NCI-H446 (cell line): ENCODE results near the gene PPTC7.
A peak's percentile ranks its signal among the peaks of the same experiment; 100 is the strongest.
"Not testable (repeated sequence)": the region's sequence is repeated elsewhere in the genome, so short reads cannot be mapped to it uniquely, and the experiment has no call there.

Experiments used
- DNase-seq, 2 experiments: peaks; one replicate each; lab custom pipeline; 2025; lab: John Stamatoyannopoulos, UW

The PPTC7 gene

GRCh38 chr12:110583137-110584059, at the start of gene PPTC7:
PPTC7 (minus strand) TSS chr12:110583318; CDS start chr12:110583031, 287 bp downstream.
- peak; percentile 92 to 98 for DNase-seq

GRCh38 chr12:110627500-110628195, 44.5 kb upstream of the PPTC7 start:
- no peak for DNase-seq

DNA sequence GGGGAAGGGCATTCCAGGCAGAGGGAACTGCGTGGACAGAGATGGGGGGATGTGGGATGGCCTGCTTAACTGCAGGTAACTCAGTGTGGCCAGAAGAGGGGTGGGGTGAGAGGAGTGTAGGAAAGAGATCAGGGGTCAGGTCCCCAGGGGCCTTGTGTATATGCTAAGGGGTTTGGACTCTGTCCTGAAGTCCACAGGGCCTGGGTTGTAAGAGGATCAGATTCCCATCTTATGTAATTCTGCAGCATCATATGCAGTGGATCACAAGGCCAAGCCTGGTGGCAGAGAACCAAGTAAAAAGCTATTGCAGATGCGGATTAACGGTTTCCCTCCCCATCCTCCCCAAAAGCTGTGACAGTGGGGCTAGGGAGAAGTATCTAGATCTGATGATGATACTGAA, 39.5 kb upstream of the PPTC7 start:
- DNase-seq, result no peak

DNA sequence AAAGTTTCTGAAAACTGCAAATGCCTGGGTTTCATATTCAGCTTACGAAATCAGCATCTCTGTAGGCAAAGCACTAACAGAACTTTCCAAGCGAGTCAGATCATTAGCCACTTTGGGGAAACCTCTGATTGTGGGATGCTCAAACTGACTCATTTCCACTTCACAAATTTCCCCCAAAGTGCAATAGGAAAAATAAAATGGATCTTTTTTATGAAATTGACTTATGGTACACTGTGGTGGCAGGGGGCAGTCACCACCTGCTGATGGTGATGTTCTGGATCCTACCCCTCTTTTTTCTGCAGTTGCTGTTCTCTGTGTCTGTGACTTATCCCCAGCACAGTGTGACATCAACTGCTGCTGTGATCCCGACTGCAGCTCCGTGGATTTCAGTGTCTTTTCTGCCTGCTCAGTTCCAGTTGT, 36.4 kb upstream of the PPTC7 start:
- no peak for DNase-seq

- DNase-seq, result no peak
Measured at GRCh38 chr12:110616471-110617115, 33.5 kb upstream of the PPTC7 start.

GRCh38 chr12:110615171-110615570, 32.1 kb upstream of the PPTC7 start:
- no peak for DNase-seq

DNA sequence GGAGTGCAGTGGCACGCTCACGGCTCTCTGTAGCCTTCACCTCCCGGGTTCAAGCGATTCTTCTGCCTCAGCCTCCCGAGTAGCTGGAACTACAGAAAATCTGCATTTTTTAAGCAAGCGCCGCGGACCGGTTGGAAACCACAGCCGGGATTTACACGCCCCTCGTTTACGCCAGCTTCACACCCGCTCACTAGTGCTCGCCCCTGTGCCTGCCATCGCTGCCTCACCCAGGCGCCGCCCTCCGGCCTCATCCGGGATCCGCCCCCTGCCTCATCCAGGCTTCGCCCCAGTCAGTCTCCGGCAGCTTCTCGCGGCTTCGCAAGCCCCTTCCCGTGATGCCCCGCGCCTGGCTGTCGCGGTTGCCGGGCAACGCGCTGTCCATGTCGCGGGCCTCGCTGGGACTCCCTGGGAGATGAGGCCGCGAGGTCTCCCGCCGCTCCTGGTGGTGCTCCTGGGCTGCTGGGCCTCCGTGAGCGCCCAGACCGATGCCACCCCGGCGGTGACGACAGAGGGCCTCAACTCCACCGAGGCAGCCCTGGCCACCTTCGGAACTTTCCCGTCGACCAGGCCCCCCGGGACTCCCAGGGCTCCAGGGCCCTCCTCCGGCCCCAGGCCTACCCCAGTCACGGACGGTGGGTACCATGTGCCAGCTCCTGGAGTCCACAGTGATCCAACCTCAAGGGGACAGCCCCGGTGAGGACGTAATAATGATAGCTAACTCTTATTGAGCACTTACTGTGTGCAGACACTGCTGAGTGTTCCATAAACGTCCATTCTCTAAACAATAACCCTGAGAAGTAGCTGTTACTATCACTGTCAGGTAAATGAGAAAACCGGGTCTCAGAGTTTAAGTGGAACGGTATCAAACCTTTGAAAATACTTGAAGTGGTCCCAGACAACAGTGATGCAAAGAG, 30.9 kb upstream of the PPTC7 start, which contains the start of gene TCTN1:
Gene TCTN1 (plus strand): TSS at position 359 of the 914 bp plus-strand sequence. CDS start 54 bp downstream, at position 413.
- peak; percentile 57 to 94 for DNase-seq

DNA sequence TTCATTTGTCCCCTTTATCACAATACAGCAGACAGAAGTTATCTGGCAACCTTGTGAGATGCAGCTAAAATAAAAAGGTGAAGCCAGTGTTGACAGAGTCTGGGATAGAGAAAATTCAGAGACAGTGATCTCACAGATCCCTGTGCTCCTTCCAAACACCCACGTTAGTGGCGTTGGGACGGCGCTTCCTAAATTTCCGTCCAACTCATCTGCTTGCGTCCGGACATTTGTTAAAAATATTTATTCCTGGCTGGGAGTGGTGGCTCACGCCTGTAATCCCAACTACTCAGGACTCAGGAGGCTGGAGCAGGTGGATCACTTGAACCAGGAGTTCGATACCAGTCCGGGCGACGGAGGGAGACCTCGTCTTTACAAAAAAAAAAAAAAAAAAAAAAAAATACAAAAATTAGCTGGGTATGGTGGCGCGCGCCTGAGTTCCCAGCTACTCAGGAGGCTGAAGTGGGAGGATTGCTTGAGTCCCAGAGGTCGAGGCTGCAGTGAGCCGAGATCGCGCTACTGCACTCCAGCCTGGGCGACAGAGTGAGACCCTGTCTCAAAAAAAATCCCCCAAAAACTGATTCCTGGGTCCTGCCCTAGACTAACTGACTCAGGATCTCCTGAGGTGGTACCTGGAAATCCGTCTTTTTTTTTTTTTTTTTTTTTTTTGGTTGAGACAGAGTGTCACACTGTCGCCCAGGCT, 30.1 kb upstream of the PPTC7 start:
- no peak for DNase-seq

GRCh38 chr12:110606253-110606611, 23.1 kb upstream of the PPTC7 start:
- DNase-seq, result no peak

- peak; percentile 4 to 67 for DNase-seq
Measured at GRCh38 chr12:110602085-110602814, 19.1 kb upstream of the PPTC7 start.

GRCh38 chr12:110600254-110600653, 17.1 kb upstream of the PPTC7 start:
- peak; percentile 14 to 50 for DNase-seq

DNA sequence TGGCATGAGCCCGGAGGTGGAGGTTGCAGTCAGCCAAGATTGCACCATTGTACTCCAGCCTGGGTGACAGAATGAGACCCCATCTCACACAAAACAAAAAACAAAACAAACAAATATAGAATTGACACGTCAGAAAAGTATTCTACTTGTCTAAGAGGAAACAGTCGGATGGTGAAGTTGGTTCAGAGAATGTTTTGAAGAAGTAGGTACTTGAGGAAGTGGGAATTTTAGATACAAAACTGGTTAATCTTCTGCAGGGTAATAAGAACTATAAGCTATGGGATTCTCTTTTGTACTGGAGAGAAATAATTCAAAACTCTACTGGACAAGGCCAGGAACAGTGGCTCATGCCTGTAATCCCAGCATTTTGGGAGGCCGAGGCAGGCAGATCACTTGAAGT, 16.2 kb upstream of the PPTC7 start:
- DNase-seq, result no peak

DNA sequence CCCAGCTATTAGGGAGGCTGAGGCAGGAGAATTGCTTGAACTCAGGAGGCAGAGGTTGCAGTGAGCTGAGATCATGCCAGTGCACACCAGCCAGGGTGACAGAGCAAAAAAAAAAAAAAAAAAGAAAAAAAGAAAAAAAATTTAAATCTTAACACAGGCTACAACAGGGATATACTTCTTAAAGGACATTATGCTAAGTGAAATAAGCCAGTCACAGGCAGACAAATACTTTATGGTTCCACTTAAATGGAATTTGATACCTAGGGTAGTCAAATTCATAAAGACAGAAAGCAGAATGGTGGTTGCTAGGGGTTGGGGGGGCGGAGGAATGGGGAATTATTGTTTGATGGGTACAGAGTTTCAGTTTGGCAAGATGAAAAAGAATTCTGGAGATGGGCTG, 14.8 kb upstream of the PPTC7 start:
- no peak for DNase-seq

GRCh38 chr12:110592919-110593318, 9.8 kb upstream of the PPTC7 start:
- not testable (repeated sequence) for DNase-seq

GRCh38 chr12:110592078-110592477, 9.0 kb upstream of the PPTC7 start:
- no peak for DNase-seq

DNA sequence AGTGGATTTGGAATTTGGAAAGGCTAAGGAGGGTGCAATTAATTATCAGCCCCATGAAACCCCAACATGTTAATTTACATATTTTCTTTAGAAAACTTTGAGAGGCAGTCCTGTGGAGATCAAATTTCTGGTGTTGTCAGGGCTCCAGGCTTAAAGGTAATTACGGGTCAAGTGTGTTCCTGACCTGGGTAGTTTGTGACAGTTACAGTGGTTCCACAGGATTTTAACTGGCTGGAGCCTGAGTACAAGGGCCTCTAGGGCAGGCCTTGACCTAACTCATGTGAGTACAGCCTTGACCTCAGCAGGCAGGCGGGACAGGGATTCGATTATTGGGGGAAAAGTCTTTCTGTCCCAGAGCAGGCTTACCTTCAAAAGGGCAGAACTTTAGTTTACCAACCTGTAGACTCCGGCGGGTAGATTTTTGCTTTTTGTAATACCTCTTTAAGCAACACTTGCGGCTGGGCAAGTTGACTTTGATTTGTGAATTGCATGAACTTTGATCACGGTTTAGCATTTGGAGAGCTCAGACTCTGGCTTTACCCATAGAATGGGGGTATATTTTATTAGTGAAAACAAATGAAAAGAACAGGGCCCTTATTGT, 8.4 kb upstream of the PPTC7 start:
- no peak for DNase-seq

DNA sequence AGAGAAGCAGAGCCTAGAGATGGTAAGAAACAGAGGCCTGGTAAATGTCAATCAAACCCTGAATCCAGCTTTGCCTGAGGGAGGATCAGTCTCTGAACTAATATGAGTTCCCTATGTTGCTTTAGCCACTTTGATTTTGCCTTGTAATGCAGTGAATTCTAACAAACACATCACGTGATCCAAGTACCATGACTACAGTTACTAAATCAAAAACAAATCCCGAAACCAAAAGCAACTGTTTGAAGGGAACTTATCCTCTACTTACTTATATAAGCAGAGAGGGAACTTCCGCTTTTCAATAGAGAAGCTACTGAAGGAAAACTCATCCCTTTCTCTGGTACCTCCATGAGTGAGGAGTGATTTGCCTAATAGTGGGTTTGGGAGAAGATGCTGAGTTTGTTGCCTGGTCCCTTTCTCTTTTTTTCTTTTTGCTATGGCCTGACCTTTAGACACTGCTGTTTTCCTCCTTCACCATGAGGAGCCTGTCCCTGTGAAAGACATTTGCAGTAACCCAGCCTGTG, 7.7 kb upstream of the PPTC7 start:
- no peak for DNase-seq

DNA sequence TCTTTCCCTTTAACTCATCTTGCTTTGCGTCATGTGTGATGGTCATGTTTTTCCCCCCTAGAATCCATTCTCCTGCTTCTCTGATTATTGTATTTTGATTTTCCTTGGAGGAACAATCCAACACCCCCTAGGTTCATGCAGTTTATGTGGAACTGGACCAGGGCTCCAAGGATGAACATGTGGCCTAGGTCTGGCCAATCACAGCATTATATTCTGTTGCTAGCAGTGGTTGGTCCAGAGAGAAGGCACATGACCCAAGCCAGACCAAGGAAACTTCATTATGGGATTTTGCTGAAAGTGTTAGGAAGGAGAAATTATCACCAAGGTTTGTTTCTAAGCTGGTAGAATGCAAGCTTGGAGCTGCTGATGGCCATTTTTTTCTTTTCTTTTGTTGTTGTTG, 6.9 kb upstream of the PPTC7 start:
- DNase-seq, result no peak

GRCh38 chr12:110587102-110587501, 4.0 kb upstream of the PPTC7 start:
- not testable (repeated sequence) for DNase-seq
